Activated CD4-positive, alpha-beta memory T cell treated with anti-CD3 and anti-CD28 coated beads, Interleukin-2, amount 10 ng/mL, durations not matched to agents 7 days and 5 days (primary cell): ENCODE results near the gene JMJD8. TPM values are rescaled to one million over a fixed set of nuclear protein-coding genes. Genes with fewer than 3 reads are reported as not detected.

ENCODE experiments used
- CTCF ChIA-PET: fragments of 350-600 bp; sonication (Branson Sonifier 250); formaldehyde crosslinking; loops from one replicate; lab custom pipeline; 2021; ENCODE audit warnings: antibody characterized with exemption, inconsistent platforms; lab: Charles Lee
- POLR2A ChIA-PET: fragments of 350-600 bp; sonication (Branson Sonifier 250); formaldehyde crosslinking; loops from one replicate; lab custom pipeline; 2021; ENCODE audit warnings: antibody characterized with exemption; lab: Charles Lee
- DNase-seq: peaks from one replicate; pipeline ENCODE4 v3.0.0-alpha.2; 2020
- H3K27ac Mint-ChIP-seq: one replicate; pipeline ENCODE4 v1.8.0; 2021; ENCODE audit warnings: mild to moderate bottlenecking, mixed read lengths
- H3K27me3 Mint-ChIP-seq: one replicate; pipeline ENCODE4 v1.8.0; 2021; ENCODE audit warnings: mixed read lengths
- H3K36me3 Mint-ChIP-seq: one replicate; pipeline ENCODE4 v1.8.0; 2021; ENCODE audit warnings: low read depth, mixed read lengths
- H3K4me1 Mint-ChIP-seq: one replicate; pipeline ENCODE4 v1.8.0; 2021; ENCODE audit warnings: mixed read lengths
- H3K4me3 Mint-ChIP-seq: one replicate; pipeline ENCODE4 v1.8.0; 2021; ENCODE audit warnings: mild to moderate bottlenecking, mixed read lengths
- H3K9me3 Mint-ChIP-seq: one replicate; pipeline ENCODE4 v1.8.0; 2021; ENCODE audit warnings: mixed read lengths
- total RNA-seq, 2 experiments: library from RNA; stranded (reverse); gene quantifications; one replicate each; pipeline ENCODE4 v1.2.3, GENCODE V29; 2021

JMJD8 gene, protein sequence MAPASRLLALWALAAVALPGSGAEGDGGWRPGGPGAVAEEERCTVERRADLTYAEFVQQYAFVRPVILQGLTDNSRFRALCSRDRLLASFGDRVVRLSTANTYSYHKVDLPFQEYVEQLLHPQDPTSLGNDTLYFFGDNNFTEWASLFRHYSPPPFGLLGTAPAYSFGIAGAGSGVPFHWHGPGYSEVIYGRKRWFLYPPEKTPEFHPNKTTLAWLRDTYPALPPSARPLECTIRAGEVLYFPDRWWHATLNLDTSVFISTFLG
- 10 to 100 TPM; 27.1 to 27.2 TPM for total RNA-seq

- POLR2A ChIA-PET: interaction anchor here (0.7 to 1.9 kb wide), 9 partner anchors 9 to 47 kb away, joined by 3 to 16 read pairs (median 4); partner anchors contain the start of genes ANTKMT, METTL26 and RHBDL1
- peak; percentile 97 for DNase-seq
- H3K27me3 Mint-ChIP-seq: no peaks in the 10 kb centered on the region
- H3K4me1 Mint-ChIP-seq: peaks cover 49% of the 10 kb centered on the region
- H3K36me3 Mint-ChIP-seq: peaks cover 31% of the 10 kb centered on the region
- no peaks in the 10 kb centered on the region for H3K9me3 Mint-ChIP-seq
- H3K27ac Mint-ChIP-seq: peak within 1 kb of the TSS; percentile 64
- CTCF ChIA-PET: no interaction called here
- H3K4me3 Mint-ChIP-seq: peak within 1 kb of the TSS; percentile 81
Observed at GRCh38 chr16:684071-684794, at the start of gene JMJD8. Gene JMJD8, minus strand, starts transcription at chr16:684334. Its CDS starts 15 bp downstream, at chr16:684319.

DNA sequence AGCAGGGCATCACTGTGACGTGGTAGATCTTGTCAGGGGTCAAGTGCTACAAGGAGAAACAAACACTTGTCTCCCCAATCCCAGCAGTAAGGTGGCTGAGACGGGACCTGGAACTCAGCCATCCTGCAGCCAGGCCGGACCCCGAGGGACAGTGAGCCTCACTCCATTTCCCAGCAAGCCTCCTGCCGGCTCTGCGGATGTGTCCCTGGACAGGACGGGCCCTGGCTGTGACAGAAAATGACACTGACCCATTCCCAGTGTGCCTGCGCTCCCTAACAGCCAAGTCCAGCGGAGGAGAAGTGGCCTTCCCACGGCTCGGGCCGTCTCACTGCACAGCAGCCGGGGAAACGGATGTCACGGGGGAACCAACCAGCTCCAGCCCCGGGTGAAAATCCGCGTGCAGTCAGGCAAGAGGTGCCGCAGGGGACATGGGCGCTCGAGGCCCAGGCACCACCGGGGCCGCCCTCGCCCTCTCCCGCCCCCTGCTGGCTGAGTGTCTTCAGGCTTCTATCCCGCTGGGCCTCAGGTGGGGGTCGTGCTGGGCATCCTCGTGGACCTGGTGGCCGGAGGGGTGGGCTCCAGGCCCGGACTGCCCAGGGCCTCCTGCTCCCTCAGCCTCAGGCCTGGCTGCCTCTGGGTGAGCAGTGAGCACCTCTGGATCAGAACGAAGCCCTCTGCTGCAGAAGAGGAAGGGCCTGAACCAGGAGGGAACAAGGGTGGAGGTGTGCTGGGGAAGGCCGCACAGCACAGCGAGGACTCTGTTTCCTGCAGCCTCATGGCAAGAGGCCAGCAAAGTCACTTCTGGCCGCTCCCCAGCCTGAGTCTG is 49.5 kb upstream of the JMJD8 start:
- H3K27ac Mint-ChIP-seq: no peak overlapping the region
- DNase-seq: no peak
- ChIA-PET POLR2A (interaction anchor here (1.6 kb wide), 1 partner anchor 12 kb away, joined by 6 read pairs; the partner anchor contains the start of gene ANTKMT), CTCF (interaction anchor here (1.2 kb wide), 1 partner anchor 16 kb away, joined by 3 read pairs; no protein-coding TSS in a partner anchor)
- H3K4me1 Mint-ChIP-seq: peaks cover 27% of the 10 kb centered on the region
- no peak overlapping the region for H3K4me3 Mint-ChIP-seq
- H3K9me3 Mint-ChIP-seq: no peaks in the 10 kb centered on the region
- H3K27me3 Mint-ChIP-seq: no peaks in the 10 kb centered on the region
- H3K36me3 Mint-ChIP-seq: peaks cover 26% of the 10 kb centered on the region

GRCh38 chr16:732936-733335 is 48.8 kb upstream of the JMJD8 start:
- Mint-ChIP-seq H3K4me3 (no peak overlapping the region), H3K4me1 (peaks cover 25% of the 10 kb centered on the region), H3K27ac (no peak overlapping the region), H3K27me3 (no peaks in the 10 kb centered on the region), H3K9me3 (no peaks in the 10 kb centered on the region), H3K36me3 (peaks cover 24% of the 10 kb centered on the region)
- DNase-seq: no peak
- CTCF ChIA-PET: interaction anchor here (1.2 kb wide), 1 partner anchor 16 kb away, joined by 3 read pairs; no protein-coding TSS in a partner anchor
- POLR2A ChIA-PET: interaction anchor here (1.6 kb wide), 1 partner anchor 11 kb away, joined by 6 read pairs; the partner anchor contains the start of gene ANTKMT

- ChIA-PET CTCF (interaction anchor here (1.4 kb wide), 1 partner anchor 54 kb away, joined by 3 read pairs; no protein-coding TSS in a partner anchor), POLR2A (interaction anchor here (1.6 kb wide), 1 partner anchor 11 kb away, joined by 6 read pairs; the partner anchor contains the start of gene ANTKMT)
- no peak for DNase-seq
- H3K27ac Mint-ChIP-seq: no peak overlapping the region
- no peaks in the 10 kb centered on the region for H3K9me3 Mint-ChIP-seq
- no peaks in the 10 kb centered on the region for H3K27me3 Mint-ChIP-seq
- no peak overlapping the region for H3K4me3 Mint-ChIP-seq
- H3K4me1 Mint-ChIP-seq: peaks cover 21% of the 10 kb centered on the region
- H3K36me3 Mint-ChIP-seq: peaks cover 21% of the 10 kb centered on the region
Observed at GRCh38 chr16:732332-732731, 48.2 kb upstream of the JMJD8 start.

GRCh38 chr16:730666-731509 is 46.8 kb upstream of the JMJD8 start:
- Mint-ChIP-seq H3K9me3 (no peaks in the 10 kb centered on the region), H3K36me3 (peaks cover 13% of the 10 kb centered on the region), H3K4me1 (peaks cover 12% of the 10 kb centered on the region), H3K4me3 (no peak overlapping the region), H3K27ac (no peak overlapping the region), H3K27me3 (no peaks in the 10 kb centered on the region)
- CTCF ChIA-PET: interaction anchor here (0.8 to 1.4 kb wide), 2 partner anchors 56 to 173 kb away, joined by 3 read pairs; no protein-coding TSS in a partner anchor
- POLR2A ChIA-PET: interaction anchor here (0.9 to 1.3 kb wide), 4 partner anchors 9 to 57 kb away, joined by 3 to 4 read pairs (median 4); partner anchors contain the start of genes CHTF18, CIAO3 and RPUSD1
- no peak for DNase-seq

DNA sequence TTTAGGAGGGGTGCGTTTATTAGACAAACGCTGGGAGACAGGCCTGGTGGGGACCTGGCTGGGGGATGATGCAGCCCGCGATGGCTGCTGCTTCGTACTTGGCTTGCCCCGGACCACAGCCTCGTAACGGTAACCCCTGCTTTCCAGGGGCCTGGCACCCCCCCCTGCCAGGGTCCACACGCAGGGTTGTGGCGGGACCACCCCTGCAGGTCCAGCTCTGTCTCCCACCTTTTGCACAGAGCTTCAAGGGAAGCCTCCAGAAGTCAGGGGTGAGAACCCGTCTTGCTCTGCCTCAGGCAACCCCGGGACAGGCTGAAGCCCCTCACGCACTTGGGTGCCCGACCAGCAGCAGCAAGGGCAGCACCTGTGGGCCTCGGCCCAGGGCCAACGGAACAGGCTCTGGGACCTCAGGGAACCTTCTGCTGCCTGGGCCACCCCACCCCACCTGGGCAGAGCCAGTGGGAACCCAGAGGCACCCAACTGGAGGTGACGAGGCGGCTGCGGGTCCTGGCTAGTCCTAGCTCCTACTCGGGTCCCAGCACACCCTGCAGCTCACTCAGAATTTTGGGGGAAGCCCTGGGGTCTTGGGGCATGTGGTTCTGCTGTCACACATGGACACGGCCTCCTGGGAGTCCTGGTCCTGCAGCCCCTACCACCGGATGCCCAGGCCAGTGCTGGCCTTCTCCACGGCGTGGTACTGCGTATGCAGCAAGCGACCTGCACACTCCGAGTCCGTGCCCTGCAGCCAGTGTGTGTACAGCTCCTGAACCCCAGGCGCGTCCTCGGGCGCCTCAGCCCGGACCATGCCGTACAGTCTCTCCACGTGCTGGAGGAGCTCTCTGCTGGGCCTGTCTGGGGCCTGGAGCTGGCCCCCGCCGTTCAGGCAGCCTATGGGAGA is 45.9 kb upstream of the JMJD8 start:
- H3K27me3 Mint-ChIP-seq: no peaks in the 10 kb centered on the region
- no peak overlapping the region for H3K4me3 Mint-ChIP-seq
- CTCF ChIA-PET: no interaction called here
- no peak for DNase-seq
- POLR2A ChIA-PET: interaction anchor here (0.7 to 1.3 kb wide), 5 partner anchors 10 to 58 kb away, joined by 3 to 4 read pairs (median 4); partner anchors contain the start of genes CHTF18, CIAO3 and RPUSD1
- peaks cover 9% of the 10 kb centered on the region for H3K36me3 Mint-ChIP-seq
- H3K9me3 Mint-ChIP-seq: no peaks in the 10 kb centered on the region
- peaks cover 3% of the 10 kb centered on the region for H3K4me1 Mint-ChIP-seq
- no peak overlapping the region for H3K27ac Mint-ChIP-seq

GRCh38 chr16:728890-729744 is 45.0 kb upstream of the JMJD8 start:
- ChIA-PET CTCF (interaction anchor here (1.9 kb wide), 1 partner anchor 12 kb away, joined by 9 read pairs; the partner anchor contains the start of gene CIAO3), POLR2A (interaction anchor here (0.7 to 2.5 kb wide), 4 partner anchors 13 to 59 kb away, joined by 4 to 7 read pairs (median 6); partner anchors contain the start of genes CHTF18, RPUSD1 and WDR24)
- no peak overlapping the region for H3K27ac Mint-ChIP-seq
- H3K4me3 Mint-ChIP-seq: no peak overlapping the region
- no peak for DNase-seq
- peaks cover 3% of the 10 kb centered on the region for H3K4me1 Mint-ChIP-seq
- H3K36me3 Mint-ChIP-seq: peaks cover 4% of the 10 kb centered on the region
- H3K27me3 Mint-ChIP-seq: no peaks in the 10 kb centered on the region
- no peaks in the 10 kb centered on the region for H3K9me3 Mint-ChIP-seq

DNA sequence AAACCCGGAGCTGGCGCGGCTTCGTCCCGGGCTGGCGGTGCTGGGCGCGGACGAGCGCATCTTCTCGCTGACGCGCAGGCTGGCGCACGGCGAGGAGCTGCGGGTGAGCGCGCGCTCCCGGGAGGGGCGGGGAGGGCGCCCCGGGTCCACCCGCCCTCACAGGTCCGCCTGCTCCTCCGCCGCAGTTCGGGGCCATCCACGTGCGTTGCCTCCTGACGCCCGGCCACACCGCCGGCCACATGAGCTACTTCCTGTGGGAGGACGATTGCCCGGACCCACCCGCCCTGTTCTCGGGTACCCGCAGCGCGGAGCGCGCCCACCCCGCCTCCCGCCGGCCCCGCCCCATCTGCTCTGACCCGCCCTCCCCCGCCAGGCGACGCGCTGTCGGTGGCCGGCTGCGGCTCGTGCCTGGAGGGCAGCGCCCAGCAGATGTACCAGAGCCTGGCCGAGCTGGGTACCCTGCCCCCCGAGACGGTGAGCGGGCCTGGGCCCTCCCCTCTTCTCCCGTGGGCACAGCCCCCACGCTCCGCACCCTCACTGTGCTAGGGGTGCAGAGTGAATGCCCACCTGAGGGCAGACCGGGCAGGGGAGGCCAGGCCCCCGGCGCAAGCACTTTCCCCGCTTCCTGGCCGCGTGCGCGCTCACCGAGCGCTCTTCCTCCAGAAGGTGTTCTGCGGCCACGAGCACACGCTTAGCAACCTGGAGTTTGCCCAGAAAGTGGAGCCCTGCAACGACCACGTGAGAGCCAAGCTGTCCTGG is 44.2 kb upstream of the JMJD8 start:
- H3K4me1 Mint-ChIP-seq: peaks cover 3% of the 10 kb centered on the region
- no peaks in the 10 kb centered on the region for H3K9me3 Mint-ChIP-seq
- DNase-seq: peak; percentile 64
- ChIA-PET POLR2A (interaction anchor here (0.7 to 2.5 kb wide), 6 partner anchors 8 to 60 kb away, joined by 4 to 7 read pairs (median 6); partner anchors contain the start of genes CHTF18, CIAO3, RPUSD1 and WDR24), CTCF (interaction anchor here (1.3 to 1.9 kb wide), 3 partner anchors 13 to 18 kb away, joined by 4 to 9 read pairs (median 4); partner anchors contain the start of gene CIAO3)
- no peak overlapping the region for H3K4me3 Mint-ChIP-seq
- peaks cover 4% of the 10 kb centered on the region for H3K36me3 Mint-ChIP-seq
- H3K27me3 Mint-ChIP-seq: no peaks in the 10 kb centered on the region
- H3K27ac Mint-ChIP-seq: no peak overlapping the region

- Mint-ChIP-seq H3K4me3 (peak overlapping the region; percentile 46), H3K36me3 (no peaks in the 10 kb centered on the region), H3K9me3 (no peaks in the 10 kb centered on the region), H3K27me3 (no peaks in the 10 kb centered on the region), H3K4me1 (peaks cover 3% of the 10 kb centered on the region), H3K27ac (no peak overlapping the region)
- ChIA-PET POLR2A (interaction anchor here (1.1 to 2.5 kb wide), 5 partner anchors 9 to 37 kb away, joined by 3 to 7 read pairs (median 7); partner anchors contain the start of genes CIAO3 and WDR24), CTCF (interaction anchor here (1.3 to 1.9 kb wide), 4 partner anchors 14 to 24 kb away, joined by 3 to 9 read pairs (median 4); partner anchors contain the start of gene CIAO3)
- DNase-seq: peak; percentile 46
Observed at GRCh38 chr16:727291-727977, 43.3 kb upstream of the JMJD8 start.
